A549 (cell line): ENCODE data around the gene ITPRID1.

ENCODE experiments used
- CTCF ChIP-seq: fragments of >200 bp; sonication (Bioruptor Twin); formaldehyde crosslinking; IDR thresholded peaks from 3 replicates; pipeline ENCODE4 v1.5.1; 2016
- KDM1A ChIP-seq: fragments of 200-600 bp; sonication (generic); IDR thresholded peaks from 2 replicates; pipeline ENCODE4 v1.6.1; 2016; ENCODE audit warnings: low read depth, mild to moderate bottlenecking
- MAX ChIP-seq: IDR thresholded peaks from 2 replicates; pipeline ENCODE4 v1.6.1; 2012
- POLR2A ChIP-seq: IDR thresholded peaks from 2 replicates; pipeline ENCODE4 v1.6.1; 2012; ENCODE audit warnings: mild to moderate bottlenecking, low read length

GRCh38 chr7:31476941-31477677 lies 36.8 kb upstream of the ITPRID1 start:
- TF ChIP-seq MAX (no peak), KDM1A (no peak), POLR2A (no peak), CTCF (no peak)
